PC-3 (cell line): ENCODE measurements around the gene NRG4. TPM values are rescaled to one million over a fixed set of nuclear protein-coding genes. Genes with fewer than 3 reads are reported as not detected.

Experiments used
- ATAC-seq: fragments of 200-7000 bp; cut with Tn5 transposase; 2 replicates; pipeline ENCODE4 v1.9.1; 2020; ENCODE audit warnings: mild to moderate bottlenecking, moderate library complexity
- Bru-seq: library from RNA; stranded (reverse); fragments of 400-500 nt; gene quantifications from one replicate; lab custom pipeline; 2021; lab: Mats Ljungman, UMichigan
- BruChase-seq, 2 experiments: library from RNA; stranded (reverse); fragments of 400-500 nt; gene quantifications; one replicate each; lab custom pipeline; 2021; lab: Mats Ljungman, UMichigan
- BruUV-seq: library from RNA; stranded (reverse); fragments of 400-500 nt; replicated peaks from 2 replicates; lab custom pipeline; 2021; lab: Mats Ljungman, UMichigan
- CTCF ChIA-PET: fragments of 300-600 bp; sonication (Branson Sonifier 250); formaldehyde crosslinking; loops from one replicate; lab custom pipeline; 2022; ENCODE audit warnings: antibody characterized with exemption; lab: Charles Lee
- POLR2A ChIA-PET: fragments of 300-600 bp; sonication (Branson Sonifier 250); formaldehyde crosslinking; loops from one replicate; lab custom pipeline; 2022; ENCODE audit warnings: antibody characterized with exemption; ENCODE audit not compliant: unreplicated experiment; lab: Charles Lee
- DNase-seq: peaks from one replicate; pipeline ENCODE4 v3.0.0-alpha.2; 2015
- H2AFZ ChIP-seq: fragments of 300-600 bp; sonication (generic); 2 replicates; pipeline ENCODE4 v1.6.0; 2016; ENCODE audit warnings: antibody characterized with exemption, low read length
- H3F3A ChIP-seq: fragments of 300-600 bp; sonication (generic); one replicate; pipeline ENCODE4 v1.6.0; 2017; ENCODE audit warnings: antibody characterized with exemption, low read length, control low read depth, mild to moderate bottlenecking; ENCODE audit not compliant: unreplicated experiment
- H3K27ac ChIP-seq: fragments of 300-600 bp; sonication (generic); 2 replicates; pipeline ENCODE4 v1.5.1; 2016; ENCODE audit warnings: mild to moderate bottlenecking, low read length
- H3K27me3 ChIP-seq: fragments of 300-600 bp; sonication (generic); 2 replicates; pipeline ENCODE4 v1.6.1; 2016; ENCODE audit warnings: low read length, mixed read lengths
- H3K36me3 ChIP-seq: fragments of 300-600 bp; sonication (generic); 2 replicates; pipeline ENCODE4 v1.6.1; 2016; ENCODE audit warnings: low read depth, mixed run types, low read length, mixed read lengths
- H3K4me1 ChIP-seq: fragments of 300-600 bp; sonication (generic); 2 replicates; pipeline ENCODE4 v1.5.1; 2016; ENCODE audit warnings: low read length; ENCODE audit not compliant: insufficient read depth
- H3K4me2 ChIP-seq: fragments of 300-600 bp; sonication (generic); 2 replicates; pipeline ENCODE4 v1.6.0; 2016; ENCODE audit warnings: low read length
- H3K4me3 ChIP-seq: fragments of 300-600 bp; sonication (generic); 2 replicates; pipeline ENCODE4 v1.5.1; 2016; ENCODE audit warnings: mild to moderate bottlenecking, low read length, mixed read lengths
- H3K79me2 ChIP-seq: fragments of 300-600 bp; sonication (generic); 2 replicates; pipeline ENCODE4 v1.6.1; 2017; ENCODE audit warnings: low read length, mixed read lengths
- H3K9ac ChIP-seq: fragments of 300-600 bp; sonication (generic); 2 replicates; pipeline ENCODE4 v1.6.0; 2016; ENCODE audit warnings: mild to moderate bottlenecking, low read length
- H3K9me2 ChIP-seq: fragments of 300-600 bp; sonication (generic); replicated peaks from 2 replicates; pipeline ENCODE4 v1.6.1; 2016; ENCODE audit warnings: mixed run types, low read length, mixed read lengths
- H3K9me3 ChIP-seq: fragments of 300-600 bp; sonication (generic); 2 replicates; pipeline ENCODE4 v1.6.1; 2016; ENCODE audit warnings: low read length, mixed read lengths
- H4K20me1 ChIP-seq: fragments of 300-600 bp; sonication (generic); 2 replicates; pipeline ENCODE4 v1.6.1; 2016; ENCODE audit warnings: low read length, mixed read lengths
- EZH2 ChIP-seq: fragments of 300-600 bp; sonication (generic); IDR thresholded peaks from one replicate; pipeline ENCODE4 v1.6.1; 2017; ENCODE audit warnings: antibody characterized with exemption, mild to moderate bottlenecking, low read length; ENCODE audit not compliant: unreplicated experiment
- EZH2phosphoT487 ChIP-seq: fragments of 300-600 bp; sonication (generic); IDR thresholded peaks from 2 replicates; pipeline ENCODE4 v1.6.1; 2018; ENCODE audit warnings: mild to moderate bottlenecking, antibody characterized with exemption, low read length, borderline replicate concordance
- intact Hi-C: fragments of 100-400 bp; cut with micrococcal nuclease; formaldehyde crosslinking; loops from 2 replicates; pipeline ENCODE4 v1.9.0; 2023
- long read RNA-seq: library from polyadenylated mRNA; unstranded; transcript quantifications from one replicate; pipeline ENCODE4 v2.0.0, GENCODE V29; 2021; ENCODE audit not compliant: unreplicated experiment
- total RNA-seq: library from RNA; depleted of rRNA; stranded (reverse); fragments of >200 nt; gene quantifications from 2 replicates; pipeline ENCODE4 v1.2.3, GENCODE V29; 2014; rRNA removed
- TF ChIP-seq, protein P1 (sequence below): fragments of 300-600 bp; sonication (generic); conservative IDR thresholded peaks from 2 replicates; pipeline ENCODE4 v1.5.1; 2017; ENCODE audit warnings: antibody characterized with exemption, low read depth, mild to moderate bottlenecking, low read length

Gene NRG4, protein sequence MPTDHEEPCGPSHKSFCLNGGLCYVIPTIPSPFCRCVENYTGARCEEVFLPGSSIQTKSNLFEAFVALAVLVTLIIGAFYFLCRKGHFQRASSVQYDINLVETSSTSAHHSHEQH
- total RNA-seq (2.8 and 3.1 TPM in 2 replicates), Bru-seq, nascent RNA (percentile 12 among the genes with signal in this experiment), BruChase-seq, experiment 1, labeled RNA remaining after a 6-hour chase (percentile 5 among the genes with signal in this experiment), BruChase-seq, experiment 2, labeled RNA remaining after a 2-hour chase (percentile 8 among the genes with signal in this experiment)
- long read RNA-seq, partial matches to known transcripts = 0 of 1 reads
- long read RNA-seq, other reads (novel, unspliced or antisense) = 1 of 1 reads

DNA sequence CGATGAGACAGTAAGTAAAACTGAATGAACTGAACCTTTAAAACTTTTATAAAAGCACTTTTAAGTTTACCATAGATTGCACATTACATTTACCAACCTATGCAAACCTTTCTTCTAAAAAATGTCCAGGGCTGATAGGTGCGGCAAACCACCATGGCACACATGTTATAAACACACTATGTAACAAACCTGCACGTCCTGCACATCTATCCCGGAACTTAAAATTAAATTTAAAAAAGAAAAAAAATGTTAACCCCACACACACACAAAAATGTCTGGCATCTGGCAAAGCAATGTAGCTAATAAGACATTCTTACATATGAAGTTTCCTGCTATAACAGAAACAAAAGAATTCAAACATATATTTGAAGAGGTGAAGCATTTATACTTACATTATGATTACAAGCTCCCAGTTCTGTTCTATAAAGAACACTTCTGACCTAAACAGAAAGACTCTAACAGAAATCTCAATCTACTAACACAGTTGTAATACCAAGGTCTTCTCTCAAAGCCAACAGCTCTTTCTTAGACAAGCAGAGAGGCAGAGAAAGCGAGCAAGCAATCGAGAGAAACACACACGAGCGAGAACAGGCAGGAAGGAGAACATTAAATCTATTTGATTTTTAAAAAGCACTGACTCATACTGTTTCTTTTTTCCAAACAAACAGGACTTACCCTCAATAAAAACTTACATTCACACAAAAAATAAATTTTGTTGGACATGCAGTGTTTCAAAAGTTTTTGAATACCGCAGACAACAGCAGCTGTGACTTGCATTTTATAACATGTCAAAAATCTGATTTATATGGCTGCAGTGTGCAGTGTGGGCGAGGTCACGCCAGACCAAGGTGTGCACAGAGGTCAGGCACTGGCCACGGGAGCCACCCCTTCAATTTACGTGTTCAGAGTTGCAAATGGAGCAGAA is at the start of gene NRG4:
Gene NRG4, minus strand, starts transcription at position 798 of the 925 bp plus-strand sequence. CDS start 1,194 bp downstream, outside the sequence.
- Histone ChIP-seq H3K27me3 (peaks cover 6% of the 10 kb centered on the region; the same call in 1 of the 2 replicates), H3F3A (no peaks in the 10 kb centered on the region), H3K4me1 (0 out of 2 replicates have a peak, but pooled peaks cover 4% of the 10 kb centered on the region), H3K79me2 (no peaks in the 10 kb centered on the region), H3K4me2 (peak within 1 kb of the TSS; percentile 85), H3K9ac (0 out of 2 replicates have a peak within 1 kb of the TSS, but pooled peaks have one; percentile 0), H3K9me3 (no peaks in the 10 kb centered on the region), H4K20me1 (no peaks in the 10 kb centered on the region), H3K9me2 (no peaks in the 10 kb centered on the region), H2AFZ (peak within 1 kb of the TSS; percentile 87), H3K4me3 (peak within 1 kb of the TSS; percentile 71), H3K36me3 (no peaks in the 10 kb centered on the region), H3K27ac (no peak within 1 kb of the TSS)
- TF ChIP-seq EZH2phosphoT487 = no peak
- TF ChIP-seq EZH2 = no peak
- TF ChIP-seq, protein P1, sequence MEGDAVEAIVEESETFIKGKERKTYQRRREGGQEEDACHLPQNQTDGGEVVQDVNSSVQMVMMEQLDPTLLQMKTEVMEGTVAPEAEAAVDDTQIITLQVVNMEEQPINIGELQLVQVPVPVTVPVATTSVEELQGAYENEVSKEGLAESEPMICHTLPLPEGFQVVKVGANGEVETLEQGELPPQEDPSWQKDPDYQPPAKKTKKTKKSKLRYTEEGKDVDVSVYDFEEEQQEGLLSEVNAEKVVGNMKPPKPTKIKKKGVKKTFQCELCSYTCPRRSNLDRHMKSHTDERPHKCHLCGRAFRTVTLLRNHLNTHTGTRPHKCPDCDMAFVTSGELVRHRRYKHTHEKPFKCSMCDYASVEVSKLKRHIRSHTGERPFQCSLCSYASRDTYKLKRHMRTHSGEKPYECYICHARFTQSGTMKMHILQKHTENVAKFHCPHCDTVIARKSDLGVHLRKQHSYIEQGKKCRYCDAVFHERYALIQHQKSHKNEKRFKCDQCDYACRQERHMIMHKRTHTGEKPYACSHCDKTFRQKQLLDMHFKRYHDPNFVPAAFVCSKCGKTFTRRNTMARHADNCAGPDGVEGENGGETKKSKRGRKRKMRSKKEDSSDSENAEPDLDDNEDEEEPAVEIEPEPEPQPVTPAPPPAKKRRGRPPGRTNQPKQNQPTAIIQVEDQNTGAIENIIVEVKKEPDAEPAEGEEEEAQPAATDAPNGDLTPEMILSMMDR = no peak
- ATAC-seq = peak; percentile 65
- intact Hi-C loops = no loop called here
- ChIA-PET CTCF (no interaction called here), POLR2A (no interaction called here)
- BruUV-seq = no TSS peak
- DNase-seq = peak; percentile 20

DNA sequence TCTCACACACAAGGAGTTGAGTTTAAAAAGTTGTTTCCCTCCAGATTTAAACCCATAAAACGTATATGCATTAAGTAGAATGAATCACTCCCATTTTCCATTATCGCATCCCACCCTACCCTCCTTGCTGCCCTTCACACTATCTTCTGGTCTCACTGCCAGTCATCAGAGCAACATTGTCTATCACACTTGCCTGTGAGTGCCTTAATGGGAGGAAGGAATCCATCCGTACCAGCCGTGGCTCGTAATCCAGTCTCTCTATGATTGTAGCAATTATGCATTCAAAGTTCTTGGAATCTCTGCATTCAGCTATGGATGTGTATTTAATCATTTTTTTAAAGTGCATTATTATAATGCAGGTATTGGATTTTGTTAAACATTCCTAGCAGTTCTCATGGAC is 49.5 kb upstream of the NRG4 start:
- H3F3A ChIP-seq = no peaks in the 10 kb centered on the region
- H3K9ac ChIP-seq = no peak overlapping the region
- H3K4me1 ChIP-seq = peaks cover 6% of the 10 kb centered on the region; the same call in 1 of the 2 replicates
- H4K20me1 ChIP-seq = no peaks in the 10 kb centered on the region
- no peak for DNase-seq
- no peak overlapping the region for H3K4me3 ChIP-seq
- TF ChIP-seq EZH2 = no peak
- no peak for TF ChIP-seq EZH2phosphoT487
- TF ChIP-seq, protein P1 = no peak
- CTCF ChIA-PET = no interaction called here
- no peak overlapping the region for H3K27ac ChIP-seq
- H3K9me3 ChIP-seq = no peaks in the 10 kb centered on the region
- BruUV-seq = no TSS peak
- no peak overlapping the region for H3K4me2 ChIP-seq
- H3K79me2 ChIP-seq = no peaks in the 10 kb centered on the region
- H3K36me3 ChIP-seq = no peaks in the 10 kb centered on the region
- H3K27me3 ChIP-seq = peaks cover 69% of the 10 kb centered on the region
- no peak for ATAC-seq
- no peak overlapping the region for H2AFZ ChIP-seq
- H3K9me2 ChIP-seq = no peaks in the 10 kb centered on the region
- intact Hi-C loops = no loop called here
- POLR2A ChIA-PET = no interaction called here
